ENCODE data around the gene XXYLT1.
A peak's percentile ranks its signal among the peaks of the same experiment; 100 is the strongest.

The XXYLT1 gene

GRCh38 chr3:195101001-195101583 lies 169.9 kb downstream of the XXYLT1 start:
- TF ChIP-seq, protein P1, sequence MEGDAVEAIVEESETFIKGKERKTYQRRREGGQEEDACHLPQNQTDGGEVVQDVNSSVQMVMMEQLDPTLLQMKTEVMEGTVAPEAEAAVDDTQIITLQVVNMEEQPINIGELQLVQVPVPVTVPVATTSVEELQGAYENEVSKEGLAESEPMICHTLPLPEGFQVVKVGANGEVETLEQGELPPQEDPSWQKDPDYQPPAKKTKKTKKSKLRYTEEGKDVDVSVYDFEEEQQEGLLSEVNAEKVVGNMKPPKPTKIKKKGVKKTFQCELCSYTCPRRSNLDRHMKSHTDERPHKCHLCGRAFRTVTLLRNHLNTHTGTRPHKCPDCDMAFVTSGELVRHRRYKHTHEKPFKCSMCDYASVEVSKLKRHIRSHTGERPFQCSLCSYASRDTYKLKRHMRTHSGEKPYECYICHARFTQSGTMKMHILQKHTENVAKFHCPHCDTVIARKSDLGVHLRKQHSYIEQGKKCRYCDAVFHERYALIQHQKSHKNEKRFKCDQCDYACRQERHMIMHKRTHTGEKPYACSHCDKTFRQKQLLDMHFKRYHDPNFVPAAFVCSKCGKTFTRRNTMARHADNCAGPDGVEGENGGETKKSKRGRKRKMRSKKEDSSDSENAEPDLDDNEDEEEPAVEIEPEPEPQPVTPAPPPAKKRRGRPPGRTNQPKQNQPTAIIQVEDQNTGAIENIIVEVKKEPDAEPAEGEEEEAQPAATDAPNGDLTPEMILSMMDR (IDR thresholded peaks at IDR 0.05; ENCODE audit: low read depth, low read length) = no peak
- no peak overlapping the region for H3K4me3 ChIP-seq (replicated peaks in 1 of 2; ENCODE audit: low read depth in 2 of 2, low read length in 2 of 2)
- DNase-seq (ENCODE audit: low read depth in 2 of 2) = peak; percentile 35

DNA sequence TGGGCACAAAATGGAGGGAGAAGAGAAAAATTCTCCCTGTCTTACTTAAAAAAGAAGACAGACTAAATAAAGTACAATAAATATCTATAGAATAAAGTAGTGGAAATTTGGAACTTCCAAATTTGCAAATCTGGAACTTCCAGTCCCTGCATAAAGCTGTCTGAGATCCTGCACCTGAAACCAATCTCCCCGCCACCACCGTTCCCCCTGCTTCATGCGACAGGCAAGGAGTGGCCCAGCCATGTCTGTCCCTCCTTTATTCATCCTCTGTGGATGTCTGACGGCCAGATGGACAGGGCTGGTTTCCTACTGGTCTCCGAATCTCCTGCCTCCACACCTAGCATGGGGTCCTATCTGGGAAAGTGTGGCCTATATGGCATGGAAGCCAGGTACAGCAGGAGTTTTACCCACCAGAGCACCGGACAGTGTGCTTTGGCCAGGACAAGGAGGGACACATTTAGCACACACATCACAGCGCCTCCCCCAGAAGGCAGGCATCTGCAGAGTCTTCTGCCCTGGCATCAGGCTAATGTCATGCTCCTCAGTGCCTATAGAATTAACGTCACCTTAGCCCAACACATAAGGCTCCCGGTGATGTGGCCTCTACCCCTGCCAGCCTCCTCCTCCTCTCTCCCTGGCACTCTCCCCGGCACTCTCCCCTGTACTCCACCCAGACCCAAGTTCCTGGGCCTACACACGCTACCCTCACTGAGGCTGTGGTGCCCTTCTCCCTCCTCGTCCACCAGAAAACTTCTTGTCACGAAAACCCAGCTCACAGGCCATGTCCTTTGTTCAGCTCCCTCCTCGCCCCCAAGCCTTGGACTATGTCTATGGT lies 170.8 kb downstream of the XXYLT1 start:
- DNase-seq (ENCODE audit: low read depth in 2 of 2) = no peak
- TF ChIP-seq, protein P1 (IDR thresholded peaks at IDR 0.05; ENCODE audit: low read depth, low read length) = no peak
- H3K4me3 ChIP-seq (replicated peaks in 1 of 2; ENCODE audit: low read depth in 2 of 2, low read length in 2 of 2) = no peak overlapping the region

DNA sequence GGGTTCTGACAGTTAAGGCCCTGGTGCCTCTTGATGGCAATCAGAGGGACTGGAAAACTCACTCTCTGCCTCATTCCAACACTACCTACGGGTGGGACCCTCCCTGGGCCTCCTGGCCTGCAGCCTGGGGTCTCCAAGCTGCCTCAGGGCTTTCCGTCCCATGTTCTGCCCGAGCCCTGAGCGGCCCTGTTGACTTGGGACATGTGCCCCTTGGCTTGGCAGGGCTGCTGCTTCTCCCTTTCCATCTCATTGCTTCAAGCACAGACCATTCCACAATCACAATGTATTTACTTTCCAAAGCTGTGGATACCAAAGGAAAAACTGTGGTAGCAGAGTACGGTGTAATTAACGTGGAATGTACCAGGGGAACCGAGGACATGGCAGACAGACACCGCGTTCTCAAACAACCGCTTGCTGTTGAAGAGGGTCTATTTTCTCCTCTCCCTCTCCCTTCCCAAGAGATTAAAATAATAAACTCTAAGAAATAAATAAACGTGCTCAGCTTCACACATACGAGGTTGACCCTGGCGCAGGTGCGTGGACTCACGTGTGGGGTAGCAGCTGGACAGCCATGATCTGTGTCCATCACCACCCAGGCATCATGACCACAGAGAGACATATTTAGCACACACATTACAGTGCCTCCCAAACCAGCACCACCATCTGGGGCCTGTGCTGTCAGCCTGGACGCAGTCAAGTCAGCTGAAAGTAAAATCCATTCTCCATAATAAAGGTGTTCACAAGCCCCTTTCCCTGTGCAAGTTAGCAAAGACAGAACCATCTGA lies 172.0 kb downstream of the XXYLT1 start:
- no peak overlapping the region for H3K4me3 ChIP-seq (replicated peaks in 1 of 2; ENCODE audit: low read depth in 2 of 2, low read length in 2 of 2)
- no peak for DNase-seq (ENCODE audit: low read depth in 2 of 2)
- TF ChIP-seq, protein P1 (IDR thresholded peaks at IDR 0.05; ENCODE audit: low read depth, low read length) = no peak

GRCh38 chr3:195097331-195098255 lies 173.4 kb downstream of the XXYLT1 start:
- TF ChIP-seq, protein P1 (IDR thresholded peaks at IDR 0.05; ENCODE audit: low read depth, low read length) = no peak
- DNase-seq (ENCODE audit: low read depth in 2 of 2) = peak in 1 of 2 donors; percentile 29
- no peak overlapping the region for H3K4me3 ChIP-seq (replicated peaks in 1 of 2; ENCODE audit: low read depth in 2 of 2, low read length in 2 of 2)

DNA sequence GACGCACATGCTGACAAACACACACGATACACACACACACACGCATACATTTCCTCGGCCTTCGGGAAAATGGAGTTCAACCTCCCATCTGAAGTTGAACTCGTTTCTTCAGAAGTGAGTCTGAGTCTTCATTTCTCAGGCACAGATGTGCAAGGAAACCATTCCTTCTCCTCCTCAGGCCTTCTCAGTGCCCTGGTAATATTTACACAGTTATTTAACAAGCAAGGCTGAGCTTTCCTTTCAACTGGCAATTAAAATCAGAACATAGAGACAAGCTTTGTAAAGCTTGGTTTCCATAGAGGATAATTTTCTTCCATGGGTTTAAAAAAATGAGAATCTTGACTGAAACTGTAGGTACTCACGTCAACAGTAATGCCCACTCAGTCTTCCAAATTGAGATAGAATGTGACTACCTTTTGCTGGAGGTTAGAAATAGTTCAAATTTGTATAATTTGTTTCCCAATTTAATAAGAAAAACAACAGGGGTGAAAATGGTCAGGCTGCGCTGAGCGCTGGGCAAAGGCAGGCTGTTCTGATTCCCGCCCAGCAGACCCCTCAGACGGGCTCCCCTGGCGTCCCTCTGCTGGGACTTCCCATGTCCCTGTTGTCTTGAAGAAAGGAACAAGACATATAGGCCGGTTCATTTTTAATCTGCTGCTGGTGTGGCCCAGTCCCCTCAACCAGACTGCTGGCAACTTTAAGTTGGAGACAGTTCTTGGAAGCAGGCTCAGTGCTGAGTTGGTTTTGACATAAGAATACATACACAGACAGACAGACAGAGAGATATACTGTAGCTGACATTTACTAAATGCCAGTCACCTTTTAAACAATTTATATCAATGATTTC lies 174.3 kb downstream of the XXYLT1 start:
- H3K4me3 ChIP-seq (replicated peaks in 1 of 2; ENCODE audit: low read depth in 2 of 2, low read length in 2 of 2) = no peak overlapping the region
- no peak for DNase-seq (ENCODE audit: low read depth in 2 of 2)
- TF ChIP-seq, protein P1 (IDR thresholded peaks at IDR 0.05; ENCODE audit: low read depth, low read length) = no peak

All from cardiac fibroblast (primary cell).